Ascending aorta (tissue), 2 donors: ENCODE measurements around the gene POGZ. TPM values are rescaled to one million over a fixed set of nuclear protein-coding genes. Genes with fewer than 3 reads are reported as not detected.

Experiments used
- DNase-seq, 2 donors: peaks; one replicate each; pipeline ENCODE4 v3.0.0-alpha.2; 2019; ENCODE audit warnings: low spot score in 2 of 2
- H3K27ac ChIP-seq, 2 donors: fragments of 200-600 bp; sonication (generic); one replicate each; pipeline ENCODE4 v1.5.1; 2016 to 2017; ENCODE audit warnings: mild to moderate bottlenecking in 1 of 2
- H3K27me3 ChIP-seq: fragments of 200-600 bp; sonication (generic); one replicate; pipeline ENCODE4 v1.5.1; 2017
- H3K36me3 ChIP-seq, 2 donors: fragments of 200-600 bp; sonication (generic); one replicate each; pipeline ENCODE4 v1.5.1; 2016
- H3K4me1 ChIP-seq, 2 donors: fragments of 200-600 bp; sonication (generic); one replicate each; pipeline ENCODE4 v1.5.1; 2016 to 2017; ENCODE audit warnings: mild to moderate bottlenecking in 1 of 2
- H3K4me3 ChIP-seq, 2 donors: fragments of 200-600 bp; sonication (generic); one replicate each; pipeline ENCODE4 v1.5.1; 2016 to 2017; ENCODE audit warnings: mild to moderate bottlenecking in 1 of 2
- H3K9me3 ChIP-seq, 2 donors: fragments of 200-600 bp; sonication (generic); one replicate each; pipeline ENCODE4 v1.5.1; 2016
- intact Hi-C: fragments of 100-400 bp; cut with DNase I; formaldehyde crosslinking; loops from one replicate; pipeline ENCODE4 v1.15.1; 2023
- total RNA-seq: library from RNA; depleted of rRNA; stranded (reverse); fragments of >200 nt; gene quantifications from one replicate; pipeline ENCODE4 v1.1.0, GENCODE V29; 2016
- TF ChIP-seq, protein P1 (sequence below), 3 experiments: fragments of 200-600 bp in 2 of 3; fragments of 450-650 bp in 1 of 3; sonication (generic) in 2 of 3; IDR thresholded peaks; one replicate each; pipeline ENCODE4 v1.5.1; 2016 to 2019; ENCODE audit warnings: antibody characterized with exemption in 3 of 3, mild to moderate bottlenecking in 1 of 3, moderate library complexity in 1 of 3

The POGZ gene
- total RNA-seq, 1 donor from 2014 or later, result 18.1 TPM

DNA sequence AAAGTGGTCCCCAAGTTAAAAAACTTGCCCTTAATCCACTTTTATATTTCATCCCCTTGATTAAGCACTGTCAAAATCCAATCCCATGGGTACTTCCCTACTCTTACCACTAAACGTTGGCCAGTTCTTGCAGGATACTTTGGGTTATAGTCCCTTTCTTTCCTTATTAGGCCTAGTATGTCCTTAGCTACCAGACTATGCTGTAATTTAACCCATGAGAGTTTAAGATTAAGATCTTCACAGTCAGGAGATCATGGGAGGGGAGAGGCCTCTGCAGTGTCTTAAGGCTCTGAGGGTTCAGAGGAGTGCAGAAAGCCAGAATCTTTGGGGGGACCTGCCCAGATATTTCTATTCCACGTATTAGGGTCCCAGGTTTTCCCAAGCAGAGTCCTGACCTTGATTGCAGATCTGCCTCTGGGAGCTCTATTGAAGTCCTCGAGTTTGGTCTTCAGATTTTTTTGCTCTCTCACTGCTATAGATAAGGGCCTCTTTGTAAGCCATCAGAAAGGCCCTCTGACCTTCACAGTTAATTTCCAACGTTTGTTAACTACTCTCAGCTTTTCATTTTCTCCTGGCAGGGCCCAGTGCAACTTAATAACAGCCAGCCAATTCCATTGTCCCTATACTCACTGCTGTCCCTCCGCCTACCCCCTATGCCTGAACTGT, 42.9 kb upstream of the POGZ start:
- intact Hi-C loops, result no loop called here
- H3K4me1 ChIP-seq, result no peaks in the 10 kb centered on the region
- no peak for DNase-seq
- no peaks in the 10 kb centered on the region for H3K9me3 ChIP-seq
- H3K4me3 ChIP-seq, result no peak overlapping the region
- no peaks in the 10 kb centered on the region for H3K27me3 ChIP-seq
- TF ChIP-seq, protein P1, sequence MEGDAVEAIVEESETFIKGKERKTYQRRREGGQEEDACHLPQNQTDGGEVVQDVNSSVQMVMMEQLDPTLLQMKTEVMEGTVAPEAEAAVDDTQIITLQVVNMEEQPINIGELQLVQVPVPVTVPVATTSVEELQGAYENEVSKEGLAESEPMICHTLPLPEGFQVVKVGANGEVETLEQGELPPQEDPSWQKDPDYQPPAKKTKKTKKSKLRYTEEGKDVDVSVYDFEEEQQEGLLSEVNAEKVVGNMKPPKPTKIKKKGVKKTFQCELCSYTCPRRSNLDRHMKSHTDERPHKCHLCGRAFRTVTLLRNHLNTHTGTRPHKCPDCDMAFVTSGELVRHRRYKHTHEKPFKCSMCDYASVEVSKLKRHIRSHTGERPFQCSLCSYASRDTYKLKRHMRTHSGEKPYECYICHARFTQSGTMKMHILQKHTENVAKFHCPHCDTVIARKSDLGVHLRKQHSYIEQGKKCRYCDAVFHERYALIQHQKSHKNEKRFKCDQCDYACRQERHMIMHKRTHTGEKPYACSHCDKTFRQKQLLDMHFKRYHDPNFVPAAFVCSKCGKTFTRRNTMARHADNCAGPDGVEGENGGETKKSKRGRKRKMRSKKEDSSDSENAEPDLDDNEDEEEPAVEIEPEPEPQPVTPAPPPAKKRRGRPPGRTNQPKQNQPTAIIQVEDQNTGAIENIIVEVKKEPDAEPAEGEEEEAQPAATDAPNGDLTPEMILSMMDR (IDR thresholded peaks at IDR 0.05), result no peak
- no peaks in the 10 kb centered on the region for H3K36me3 ChIP-seq
- H3K27ac ChIP-seq, result no peak overlapping the region

DNA sequence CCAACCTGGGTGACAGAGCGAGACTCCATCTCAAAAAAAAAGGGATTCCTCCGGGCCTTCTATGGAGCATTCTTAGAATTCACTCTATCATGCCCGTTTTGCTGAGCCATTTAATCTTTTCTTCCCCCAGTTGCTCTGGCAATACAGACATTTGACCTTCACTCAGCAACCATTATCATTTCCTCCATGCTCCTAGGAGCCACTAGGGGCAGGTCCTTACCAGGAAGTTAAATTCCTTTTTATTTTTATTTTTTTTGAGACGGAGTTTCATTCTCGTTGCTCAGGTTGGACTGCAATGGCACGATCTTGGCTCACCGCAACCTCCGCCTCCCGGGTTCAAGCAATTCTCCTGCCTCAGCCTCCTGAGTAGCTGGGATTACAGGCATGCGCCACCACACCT, 42.2 kb upstream of the POGZ start:
- Histone ChIP-seq H3K36me3 (no peaks in the 10 kb centered on the region), H3K27ac (no peak overlapping the region), H3K4me3 (no peak overlapping the region), H3K9me3 (no peaks in the 10 kb centered on the region), H3K4me1 (no peaks in the 10 kb centered on the region), H3K27me3 (no peaks in the 10 kb centered on the region)
- no peak for DNase-seq
- intact Hi-C loops, result no loop called here
- TF ChIP-seq, protein P1 (IDR thresholded peaks at IDR 0.05), result no peak

DNA sequence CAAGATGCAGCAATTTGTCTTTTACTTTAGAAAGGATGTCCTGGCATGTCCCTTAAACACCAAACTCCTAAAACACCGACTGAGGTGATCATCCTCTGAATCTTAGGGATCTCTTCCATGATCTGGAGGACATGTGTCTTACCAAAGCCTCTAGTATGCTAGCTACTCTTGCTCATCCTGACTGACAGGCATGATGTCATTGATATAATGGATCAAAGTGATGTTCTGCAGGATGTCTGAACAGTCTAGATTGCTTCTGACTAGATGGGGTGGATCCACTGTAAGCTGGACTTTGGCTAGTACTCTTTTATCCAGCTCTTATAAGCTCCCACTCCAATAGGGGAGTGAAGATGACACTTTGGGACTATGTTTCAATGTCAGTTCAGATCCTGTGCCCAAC, 40.6 kb upstream of the POGZ start:
- intact Hi-C loops, result no loop called here
- H3K36me3 ChIP-seq, result no peaks in the 10 kb centered on the region
- no peaks in the 10 kb centered on the region for H3K27me3 ChIP-seq
- H3K4me3 ChIP-seq, result no peak overlapping the region
- TF ChIP-seq, protein P1 (IDR thresholded peaks at IDR 0.05), result no peak
- DNase-seq, result no peak
- no peaks in the 10 kb centered on the region for H3K4me1 ChIP-seq
- H3K27ac ChIP-seq, result no peak overlapping the region
- no peaks in the 10 kb centered on the region for H3K9me3 ChIP-seq

DNA sequence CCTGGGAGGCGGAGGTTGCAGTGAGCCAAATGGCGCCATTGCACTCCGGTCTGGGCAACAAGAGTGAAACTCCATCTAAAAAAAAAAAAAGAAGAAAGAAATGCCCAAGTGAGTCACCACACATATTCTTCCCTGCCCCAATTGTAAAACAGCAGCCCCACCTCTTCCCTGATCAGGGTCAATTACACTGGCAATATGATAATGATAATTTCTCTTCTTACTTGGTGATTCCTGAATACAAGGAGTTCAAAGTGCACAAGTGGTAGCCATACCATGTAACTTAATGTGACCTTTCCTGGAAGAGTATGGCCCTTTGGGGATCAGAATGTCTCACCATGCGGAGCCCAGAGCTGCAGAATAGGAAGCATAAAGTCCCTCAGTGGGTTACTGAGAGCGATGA, 40.1 kb upstream of the POGZ start:
- no peak overlapping the region for H3K27ac ChIP-seq

DNA sequence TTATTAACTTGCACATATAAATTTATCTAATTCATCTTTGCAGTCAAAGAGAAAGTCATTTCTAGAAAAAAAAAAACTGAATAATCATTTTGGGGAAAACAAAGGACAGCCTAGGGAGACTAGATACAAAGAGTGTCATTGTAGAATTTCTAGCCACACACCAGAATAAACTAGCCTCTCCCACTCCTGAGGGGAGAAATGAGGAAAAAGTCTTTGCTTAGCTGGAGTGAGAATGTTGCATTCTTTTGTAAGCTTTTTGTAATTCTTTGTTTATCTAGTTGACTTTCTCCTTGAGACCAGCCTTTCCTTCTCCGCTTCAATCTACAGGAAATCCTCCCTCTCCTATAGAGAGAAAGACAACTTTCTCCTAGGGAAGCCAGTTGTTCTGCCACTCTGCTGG, 36.0 kb upstream of the POGZ start:
- H3K4me3 ChIP-seq, result no peak overlapping the region
- H3K27ac ChIP-seq, result no peak overlapping the region

More for the DNA sequence above, 40.1 kb upstream of the POGZ start:
- no peak for DNase-seq
- H3K4me3 ChIP-seq, result no peak overlapping the region
- H3K9me3 ChIP-seq, result no peaks in the 10 kb centered on the region
- TF ChIP-seq, protein P1 (IDR thresholded peaks at IDR 0.05), result no peak
- intact Hi-C loops, result no loop called here
- no peaks in the 10 kb centered on the region for H3K36me3 ChIP-seq
- H3K4me1 ChIP-seq, result no peaks in the 10 kb centered on the region
- no peaks in the 10 kb centered on the region for H3K27me3 ChIP-seq

More for the DNA sequence above, 36.0 kb upstream of the POGZ start:
- TF ChIP-seq, protein P1 (IDR thresholded peaks at IDR 0.05), result no peak
- Histone ChIP-seq H3K27me3 (no peaks in the 10 kb centered on the region), H3K4me1 (no peaks in the 10 kb centered on the region), H3K9me3 (no peaks in the 10 kb centered on the region), H3K36me3 (no peaks in the 10 kb centered on the region)
- intact Hi-C loops, result no loop called here
- no peak for DNase-seq
